HFF-Myc (cell line): ENCODE measurements around the gene CLDN8.

Experiments used
- DNase-seq: peaks from one replicate; pipeline ENCODE4 v3.0.0-alpha.2; 2011; ENCODE audit warnings: low read depth; ENCODE audit errors: extremely low read depth
- H3K4me3 ChIP-seq: replicated peaks from 2 replicates; pipeline ENCODE4 v1.5.1; 2011; ENCODE audit warnings: low read depth, mild to moderate bottlenecking, control low read depth, low read length
- TF ChIP-seq, protein P1 (sequence below): IDR thresholded peaks from 2 replicates; pipeline ENCODE4 v1.5.1; 2012; ENCODE audit warnings: mild to moderate bottlenecking, low read depth, low read length, control low read depth; ENCODE audit errors: missing control alignments

The CLDN8 gene

GRCh38 chr21:30207252-30207579 lies 8.7 kb downstream of the CLDN8 start:
- TF ChIP-seq, protein P1, sequence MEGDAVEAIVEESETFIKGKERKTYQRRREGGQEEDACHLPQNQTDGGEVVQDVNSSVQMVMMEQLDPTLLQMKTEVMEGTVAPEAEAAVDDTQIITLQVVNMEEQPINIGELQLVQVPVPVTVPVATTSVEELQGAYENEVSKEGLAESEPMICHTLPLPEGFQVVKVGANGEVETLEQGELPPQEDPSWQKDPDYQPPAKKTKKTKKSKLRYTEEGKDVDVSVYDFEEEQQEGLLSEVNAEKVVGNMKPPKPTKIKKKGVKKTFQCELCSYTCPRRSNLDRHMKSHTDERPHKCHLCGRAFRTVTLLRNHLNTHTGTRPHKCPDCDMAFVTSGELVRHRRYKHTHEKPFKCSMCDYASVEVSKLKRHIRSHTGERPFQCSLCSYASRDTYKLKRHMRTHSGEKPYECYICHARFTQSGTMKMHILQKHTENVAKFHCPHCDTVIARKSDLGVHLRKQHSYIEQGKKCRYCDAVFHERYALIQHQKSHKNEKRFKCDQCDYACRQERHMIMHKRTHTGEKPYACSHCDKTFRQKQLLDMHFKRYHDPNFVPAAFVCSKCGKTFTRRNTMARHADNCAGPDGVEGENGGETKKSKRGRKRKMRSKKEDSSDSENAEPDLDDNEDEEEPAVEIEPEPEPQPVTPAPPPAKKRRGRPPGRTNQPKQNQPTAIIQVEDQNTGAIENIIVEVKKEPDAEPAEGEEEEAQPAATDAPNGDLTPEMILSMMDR, result no peak
- no peak overlapping the region for H3K4me3 ChIP-seq
- DNase-seq, result no peak

DNA sequence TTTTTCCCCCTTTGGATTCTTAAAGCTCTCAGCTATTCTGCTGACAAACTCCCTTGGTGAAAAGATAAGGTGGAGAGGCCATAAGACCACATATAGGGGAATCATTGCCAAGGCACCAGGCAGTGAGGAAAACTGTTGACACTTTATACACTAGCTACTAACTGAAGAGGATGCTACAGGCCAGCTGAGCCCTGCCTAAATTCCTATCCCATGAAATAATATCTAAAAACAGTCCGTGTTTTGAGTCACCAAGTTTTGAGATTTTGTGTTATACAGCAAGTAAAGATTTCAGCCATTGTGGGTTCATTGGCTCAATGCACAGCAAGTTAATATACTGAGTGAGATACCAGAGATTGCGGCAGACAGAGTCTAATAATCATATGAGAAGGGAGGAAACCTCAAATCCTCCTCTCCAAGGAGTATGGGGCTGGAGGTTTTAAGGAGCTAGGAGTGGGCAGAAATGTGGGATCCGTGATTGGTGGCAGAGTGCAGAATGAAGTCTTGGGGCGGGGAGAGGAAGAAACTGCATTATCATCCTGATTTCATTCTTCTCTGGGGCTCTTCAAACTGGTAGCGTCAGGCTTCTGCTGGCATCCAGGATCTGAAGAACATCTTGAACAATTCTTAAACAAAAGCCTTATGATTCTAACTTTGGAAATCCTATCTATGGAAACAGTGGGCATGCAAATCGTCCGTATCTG lies 9.2 kb downstream of the CLDN8 start:
- no peak for DNase-seq
- TF ChIP-seq, protein P1, result no peak
- H3K4me3 ChIP-seq, result no peak overlapping the region

DNA sequence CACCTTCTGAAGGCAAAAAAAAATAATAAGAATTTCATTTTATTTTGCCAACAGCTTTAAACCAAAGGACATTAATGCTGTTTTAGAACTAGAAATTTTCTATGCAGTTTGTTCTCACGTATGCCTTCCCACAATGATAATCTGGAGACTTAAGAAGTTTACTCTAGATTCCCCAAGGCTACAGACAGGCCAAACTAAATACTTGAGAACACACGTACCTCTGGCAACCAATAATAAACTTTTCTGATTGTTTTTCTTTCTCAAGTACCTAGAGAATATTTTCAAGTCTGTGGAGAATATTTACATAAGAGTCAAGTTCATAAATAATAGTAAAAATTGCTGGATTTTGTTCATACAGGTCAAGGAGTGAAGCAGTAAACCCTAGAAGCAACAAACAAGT lies 15.9 kb downstream of the CLDN8 start:
- H3K4me3 ChIP-seq, result no peak overlapping the region
- TF ChIP-seq, protein P1, result no peak
- DNase-seq, result no peak

- DNase-seq, result no peak
- TF ChIP-seq, protein P1, result peak; percentile 59
- no peak overlapping the region for H3K4me3 ChIP-seq
Observed at GRCh38 chr21:30194701-30195299, 21.1 kb downstream of the CLDN8 start.

- no peak overlapping the region for H3K4me3 ChIP-seq
- TF ChIP-seq, protein P1, result no peak
- DNase-seq, result no peak
Observed at GRCh38 chr21:30193201-30193600, 22.7 kb downstream of the CLDN8 start.

GRCh38 chr21:30190554-30190953 lies 25.3 kb downstream of the CLDN8 start:
- H3K4me3 ChIP-seq, result no peak overlapping the region
- no peak for DNase-seq
- TF ChIP-seq, protein P1, result no peak
